Stimulated activated CD4-positive, alpha-beta T cell treated with anti-CD3 and anti-CD28 coated beads, TNF-alpha, amount 100 ng/mL, for 48 hours (primary cell): ENCODE measurements around the gene BCL2L2.

Experiments
- DNase-seq, 3 donors: peaks; one replicate each; pipeline ENCODE4 v3.0.0-alpha.2; 2020; ENCODE audit warnings: low read depth in 3 of 3

The BCL2L2 gene

DNA sequence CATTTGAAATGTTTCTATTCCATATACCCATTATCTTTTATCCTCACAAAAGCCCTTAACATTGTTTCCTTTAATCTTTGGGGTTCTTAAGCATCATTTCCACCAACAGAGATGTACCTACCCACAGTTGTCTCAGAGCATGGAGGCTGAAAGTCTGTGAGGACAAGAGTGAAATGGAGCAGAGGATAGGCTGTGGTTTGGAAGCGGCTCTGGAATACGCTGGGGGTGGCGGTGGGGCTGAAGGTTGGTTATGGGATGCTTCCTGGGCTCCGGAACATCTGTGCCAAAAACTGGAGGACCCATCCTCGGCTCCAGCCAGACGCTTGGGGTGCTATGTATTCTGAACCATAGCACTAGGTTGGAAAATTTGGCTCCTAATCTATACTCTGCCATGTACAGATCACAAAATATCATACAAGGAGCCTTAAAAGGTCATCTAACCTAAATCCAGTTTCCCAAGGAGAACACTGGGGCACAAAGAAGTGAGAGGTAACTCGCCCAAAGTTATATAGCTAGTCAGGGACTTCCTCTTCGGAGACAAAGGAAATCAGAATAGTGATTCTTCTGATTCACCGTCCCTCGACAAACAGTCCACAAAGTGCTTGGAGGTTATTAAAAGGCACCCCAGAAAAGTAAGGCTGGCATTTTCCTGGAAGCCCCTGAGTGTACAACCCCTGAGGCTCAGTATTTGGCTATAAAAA lies 6.5 kb upstream of the BCL2L2 start:
- no peak for DNase-seq

DNA sequence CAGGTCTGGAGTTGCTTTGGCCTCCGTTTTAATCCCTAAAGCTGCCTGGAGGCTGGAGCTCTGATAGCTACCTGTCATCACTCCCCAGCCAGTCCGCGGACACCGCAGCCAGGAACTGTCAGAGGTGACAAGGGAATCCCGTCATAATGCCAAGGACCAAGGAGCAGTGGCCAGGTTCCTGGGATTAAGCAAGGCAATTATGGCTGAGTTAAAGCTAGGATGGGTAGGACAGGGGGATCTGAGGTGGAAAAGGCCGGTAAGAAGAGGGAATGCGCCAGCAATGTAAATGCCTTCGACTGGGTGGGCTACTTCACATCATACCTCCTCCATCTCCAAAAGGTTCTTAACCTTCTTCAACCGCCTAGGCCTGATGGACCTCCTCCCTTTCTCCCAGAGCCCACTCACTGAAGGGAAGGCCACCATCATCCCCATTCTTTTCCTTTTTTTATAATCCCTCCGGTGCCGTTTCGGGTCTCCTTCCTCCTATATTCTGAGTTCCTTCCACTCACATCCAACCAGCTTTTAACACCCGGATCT lies 5.9 kb upstream of the BCL2L2 start:
- no peak for DNase-seq

DNA sequence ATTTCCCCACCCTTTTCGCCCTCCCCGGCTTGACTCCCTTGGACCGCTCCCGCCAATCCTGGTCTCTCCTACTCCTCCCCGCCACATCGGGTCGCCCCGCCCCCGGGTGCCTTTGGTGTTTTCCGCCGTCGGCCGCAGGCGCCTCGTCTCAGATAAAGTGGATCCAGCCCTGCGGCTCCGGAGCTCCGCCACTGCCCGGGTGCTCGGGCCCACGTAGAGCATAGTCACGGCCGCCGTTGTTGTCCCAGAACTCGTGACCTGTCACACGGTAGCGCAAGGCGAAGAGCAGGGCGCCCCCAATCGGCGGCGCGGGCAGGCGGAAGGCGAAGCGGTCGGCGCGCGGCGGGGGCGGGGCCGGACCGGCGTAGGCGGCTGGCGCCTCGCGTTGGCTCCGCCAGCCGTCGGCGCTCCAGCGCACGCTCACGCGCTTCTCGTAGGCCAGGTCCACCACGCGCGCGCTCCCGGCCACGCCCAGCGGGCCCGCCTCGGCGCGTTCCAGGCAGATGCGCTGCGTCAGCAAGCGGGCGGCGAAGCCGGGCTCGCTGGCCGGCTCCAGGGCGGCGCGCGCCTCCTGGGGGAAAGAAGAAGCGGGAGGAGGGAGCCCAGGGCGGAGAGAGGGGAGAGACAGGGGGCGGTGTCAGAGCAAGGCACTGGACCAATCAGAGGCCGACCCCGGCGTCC lies 5.2 kb upstream of the BCL2L2 start:
- DNase-seq, result peak; percentile 94 to 95 (median 95)

DNA sequence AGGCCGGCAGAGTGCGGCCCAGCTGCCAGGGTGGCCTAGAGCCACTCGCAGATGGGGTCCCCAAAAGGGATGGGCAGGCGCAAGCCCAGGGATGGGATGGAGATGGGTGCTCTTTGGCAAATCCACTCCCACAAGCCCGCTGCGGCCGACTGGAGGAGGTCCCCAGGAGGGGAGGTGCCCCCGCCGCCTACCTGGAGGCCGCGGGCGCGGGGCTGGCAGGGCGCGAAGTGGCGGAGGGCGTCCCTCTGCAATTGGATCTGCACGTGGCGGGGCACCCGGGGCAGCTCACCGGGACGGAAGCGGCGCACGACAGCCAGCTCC lies 4.7 kb upstream of the BCL2L2 start:
- no peak for DNase-seq

DNA sequence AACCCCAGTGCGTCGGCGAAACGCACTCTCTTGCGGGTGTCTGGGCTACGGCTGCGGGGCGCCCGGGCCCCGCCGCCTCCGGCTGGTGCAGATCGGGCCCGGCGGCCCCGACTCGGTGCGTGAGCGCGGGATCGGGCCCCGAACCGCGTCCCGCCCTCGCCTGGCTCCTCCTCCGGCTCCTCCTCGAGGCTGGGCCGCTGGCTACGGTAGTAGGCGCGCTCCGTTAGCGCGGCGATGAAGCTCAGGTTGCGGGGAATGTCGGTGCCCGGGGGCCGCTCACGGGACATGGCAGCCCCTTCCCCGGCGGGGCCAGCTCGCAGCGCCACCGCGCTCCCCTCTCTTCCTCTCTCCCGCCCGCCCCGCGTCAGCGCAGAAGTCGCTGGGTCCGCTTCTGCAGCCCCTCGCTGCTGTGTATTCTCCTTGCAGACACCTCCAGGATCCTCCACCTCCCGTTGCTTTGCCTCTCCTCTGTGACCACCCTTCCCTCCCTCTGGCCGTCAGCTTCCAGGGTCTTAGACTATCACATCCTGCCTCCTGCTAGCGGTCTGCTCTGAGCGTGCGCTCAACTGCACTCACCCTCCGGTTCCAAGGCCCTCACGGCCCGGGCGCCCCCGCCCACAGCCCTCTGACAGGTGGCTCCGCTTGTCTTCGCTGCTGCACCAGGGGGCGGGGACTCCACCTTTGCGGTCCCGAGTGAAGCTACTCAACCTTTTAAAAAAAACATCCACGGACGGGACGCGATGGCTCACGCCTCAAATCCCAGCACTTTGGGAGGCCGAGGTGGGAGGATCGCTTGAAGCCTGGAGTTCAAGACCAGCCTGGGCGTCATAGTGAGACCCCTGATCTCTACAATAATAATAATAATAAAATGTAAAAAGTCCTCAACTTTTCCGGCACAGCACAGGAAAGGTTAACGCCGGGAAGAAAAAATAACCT lies 4.1 kb upstream of the BCL2L2 start, which contains the start of gene PPP1R3E:
Gene PPP1R3E (minus strand): TSS at position 570 of the 936 bp plus-strand sequence. CDS start 283 bp downstream, at position 287.
- DNase-seq, result peak; percentile 68 to 87 (median 82)

DNA sequence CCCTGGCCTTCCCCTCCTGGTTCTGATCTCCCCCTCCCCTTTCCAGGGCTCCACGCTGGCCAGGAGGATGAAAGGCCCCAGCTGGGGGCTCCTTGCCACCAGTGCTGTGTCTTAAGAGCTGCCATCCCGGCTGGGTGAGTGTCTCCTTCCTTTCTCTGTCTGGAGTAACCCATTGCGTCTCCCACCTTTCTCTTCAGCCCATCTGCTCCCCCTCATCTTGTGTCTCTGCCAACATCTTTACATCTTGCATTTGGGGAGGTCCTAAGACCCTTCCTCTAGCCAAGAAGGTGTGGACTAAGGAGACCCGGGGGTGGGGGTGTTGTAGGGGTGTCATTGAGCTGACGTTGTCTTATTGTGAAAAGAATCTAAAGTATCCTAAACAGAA lies 505 bp downstream of the BCL2L2 start:
- DNase-seq, result no peak

DNA sequence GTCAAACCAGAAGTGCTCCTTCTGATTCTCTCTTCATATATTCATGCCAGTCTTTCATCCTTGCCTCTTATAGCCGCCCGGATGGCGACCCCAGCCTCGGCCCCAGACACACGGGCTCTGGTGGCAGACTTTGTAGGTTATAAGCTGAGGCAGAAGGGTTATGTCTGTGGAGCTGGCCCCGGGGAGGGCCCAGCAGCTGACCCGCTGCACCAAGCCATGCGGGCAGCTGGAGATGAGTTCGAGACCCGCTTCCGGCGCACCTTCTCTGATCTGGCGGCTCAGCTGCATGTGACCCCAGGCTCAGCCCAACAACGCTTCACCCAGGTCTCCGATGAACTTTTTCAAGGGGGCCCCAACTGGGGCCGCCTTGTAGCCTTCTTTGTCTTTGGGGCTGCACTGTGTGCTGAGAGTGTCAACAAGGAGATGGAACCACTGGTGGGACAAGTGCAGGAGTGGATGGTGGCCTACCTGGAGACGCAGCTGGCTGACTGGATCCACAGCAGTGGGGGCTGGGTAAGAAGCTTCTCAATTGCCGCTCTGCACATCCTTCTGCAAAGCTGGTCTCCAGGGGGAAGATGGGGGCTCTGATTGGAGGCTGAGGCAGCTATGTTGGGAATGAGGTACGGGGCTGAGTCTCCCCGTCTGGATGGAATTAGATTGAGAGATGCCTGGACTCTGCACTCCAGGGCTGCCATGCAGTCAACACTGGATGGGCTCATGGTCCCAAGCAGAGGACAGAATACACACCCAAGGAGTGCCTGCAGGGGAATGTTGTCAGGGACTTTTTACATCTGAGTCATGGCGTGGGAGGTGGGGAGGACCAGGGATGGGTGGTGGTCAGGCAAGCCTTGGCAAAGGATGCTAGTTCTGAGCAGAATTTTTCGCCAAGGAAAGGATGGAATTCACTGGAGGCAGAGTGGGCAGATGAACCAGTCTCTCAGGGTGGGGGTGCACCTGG lies 1.3 kb downstream of the BCL2L2 start:
- DNase-seq, result no peak

DNA sequence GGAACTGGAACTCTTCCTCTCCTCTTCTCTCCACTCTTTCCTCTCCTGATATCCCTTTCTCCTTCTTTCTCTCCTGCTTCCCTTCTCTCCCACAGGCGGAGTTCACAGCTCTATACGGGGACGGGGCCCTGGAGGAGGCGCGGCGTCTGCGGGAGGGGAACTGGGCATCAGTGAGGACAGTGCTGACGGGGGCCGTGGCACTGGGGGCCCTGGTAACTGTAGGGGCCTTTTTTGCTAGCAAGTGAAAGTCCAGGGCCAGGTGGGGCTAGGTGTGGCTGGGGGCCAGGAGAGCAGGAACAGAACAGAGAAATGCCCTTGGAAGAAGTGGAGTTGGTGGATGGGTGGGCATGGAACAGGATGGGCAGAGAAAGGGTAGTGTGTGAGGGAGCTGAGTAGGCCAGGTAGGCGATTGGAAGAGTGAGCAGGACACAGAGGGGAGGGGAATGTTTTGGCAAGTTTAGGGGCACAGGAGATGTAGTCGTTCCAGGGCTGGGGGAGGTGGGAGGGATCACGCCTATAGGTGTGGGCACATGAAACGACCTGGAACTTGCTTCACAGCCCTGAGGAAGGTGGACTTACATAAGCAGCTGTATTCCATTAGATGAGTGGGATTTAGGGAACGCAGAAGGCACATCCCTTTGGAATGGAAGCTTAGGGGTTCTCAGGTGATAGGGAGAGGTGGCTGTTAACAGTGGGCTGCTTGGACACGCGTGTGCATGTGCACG lies 2.2 kb downstream of the BCL2L2 start:
- no peak for DNase-seq

DNA sequence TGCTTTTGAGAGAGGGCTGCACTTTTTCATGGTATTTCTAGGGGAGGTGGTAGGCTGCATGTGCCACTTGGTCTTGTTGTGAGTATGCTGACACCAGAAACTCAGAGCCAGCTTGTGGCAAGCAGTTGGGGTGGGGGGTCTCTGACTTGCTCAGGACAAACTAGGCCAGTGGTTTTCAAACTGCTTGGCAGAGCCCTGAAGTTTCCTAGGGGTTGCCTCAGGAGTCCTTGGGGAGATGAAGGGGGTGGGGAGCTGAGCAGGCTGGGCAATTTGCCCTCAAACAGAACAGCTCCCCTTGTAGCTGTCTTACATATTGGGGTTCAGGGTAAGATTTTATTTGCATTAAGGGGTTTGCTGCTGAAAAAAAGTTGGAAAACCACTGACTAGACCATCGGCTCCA lies 3.9 kb downstream of the BCL2L2 start:
- DNase-seq, result no peak

DNA sequence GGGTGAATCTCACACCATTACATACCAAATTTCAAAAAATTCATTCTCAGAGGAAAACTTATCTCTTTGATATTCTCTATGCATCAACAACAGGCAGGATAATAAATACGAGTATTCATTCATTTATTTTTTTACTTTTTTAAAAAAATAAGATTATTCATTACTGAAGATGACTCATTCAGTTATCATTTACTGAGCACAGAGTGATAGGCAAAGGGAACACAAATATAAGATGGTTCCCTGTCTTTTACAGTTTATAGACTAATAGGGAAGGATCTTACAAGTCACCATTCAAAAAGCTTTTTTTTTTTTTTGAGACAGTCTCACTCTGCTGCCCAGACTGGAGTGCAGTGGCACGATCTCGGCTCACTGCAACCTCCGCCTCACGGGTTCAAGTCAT lies 9.7 kb downstream of the BCL2L2 start:
- DNase-seq, result no peak

DNA sequence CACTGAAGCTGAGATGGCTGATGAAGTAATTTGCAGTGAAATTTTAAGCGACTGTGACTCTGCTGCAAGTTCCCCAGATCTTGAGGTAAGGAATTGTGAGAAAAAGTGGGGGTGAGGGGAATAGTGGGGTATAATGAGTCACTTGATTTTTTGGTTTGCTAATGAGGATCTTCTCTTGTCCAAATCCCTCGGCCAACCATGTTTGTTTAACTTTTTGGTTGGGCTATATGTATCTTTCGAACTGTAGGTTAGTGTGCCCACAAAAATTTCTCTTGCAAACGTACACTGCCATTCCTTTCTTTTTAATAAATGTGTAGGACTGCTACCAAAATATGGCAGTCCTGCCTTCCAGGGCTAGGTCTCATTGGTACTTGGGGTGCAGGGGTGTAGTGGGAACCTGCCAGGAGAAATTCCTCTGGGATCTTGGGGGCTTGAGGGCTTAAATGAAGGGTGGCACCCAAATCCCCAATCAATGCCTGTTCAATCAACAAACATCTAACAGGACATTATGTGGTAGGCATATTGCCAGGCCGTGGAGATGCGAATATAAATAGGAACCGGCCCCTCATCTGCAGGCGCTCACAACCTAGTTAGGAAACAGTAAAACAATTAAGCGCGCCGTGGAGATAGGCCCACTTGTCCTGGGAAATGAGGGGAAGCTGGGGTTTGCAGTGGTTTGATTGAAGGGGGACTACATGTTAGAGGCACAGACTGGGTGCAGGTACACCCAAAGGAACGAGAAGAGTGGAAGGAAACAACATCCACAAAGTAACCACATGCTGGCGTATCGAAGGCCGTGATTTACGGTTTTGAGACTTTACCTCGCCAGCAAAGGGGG lies 13.3 kb downstream of the BCL2L2 start:
- DNase-seq, result no peak

DNA sequence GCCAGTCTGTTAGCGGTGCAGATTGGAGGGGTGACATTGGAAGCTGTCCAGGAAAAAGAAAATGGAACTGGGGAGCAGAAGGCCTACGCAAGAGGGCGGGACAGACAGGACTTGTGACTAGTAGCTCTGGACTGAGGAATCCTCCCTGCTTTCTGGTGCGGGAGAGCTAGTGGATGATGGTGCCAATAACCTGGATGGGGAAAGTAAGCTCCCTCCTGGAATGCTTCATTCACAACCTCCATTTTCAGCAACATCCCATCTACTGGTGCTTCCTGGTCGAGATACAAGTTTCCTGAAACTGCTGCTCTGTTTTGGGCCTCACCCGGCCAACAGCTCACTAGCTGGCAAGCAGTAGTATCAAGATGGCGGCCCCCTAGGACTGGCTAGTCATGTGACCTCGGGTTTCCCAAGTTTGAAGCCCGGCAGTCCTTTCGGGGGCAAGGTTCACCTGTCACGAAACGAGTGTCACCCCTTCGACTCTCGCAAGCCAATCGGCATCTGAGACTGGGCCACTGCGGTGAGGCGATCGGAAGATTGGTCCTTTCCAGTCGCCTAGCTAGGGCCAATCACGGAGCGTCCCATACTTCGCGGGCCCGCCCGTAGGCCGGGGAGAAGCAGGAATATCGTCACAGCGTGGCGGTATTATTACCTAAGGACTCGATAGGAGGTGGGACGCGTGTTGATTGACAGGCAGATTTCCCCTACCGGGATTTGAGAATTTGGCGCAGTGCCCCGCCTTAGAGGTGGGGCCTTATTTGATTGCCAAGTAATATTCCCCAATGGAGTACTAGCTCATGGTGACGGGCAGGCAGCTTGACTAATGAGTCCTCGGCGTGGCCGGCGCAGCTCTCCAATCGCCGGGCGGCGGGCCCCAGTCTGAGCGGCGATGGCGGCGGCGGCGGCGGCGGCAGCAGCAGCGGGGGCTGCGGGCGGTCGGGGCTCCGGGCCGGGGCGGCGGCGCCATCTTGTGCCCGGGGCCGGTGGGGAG lies 14.2 kb downstream of the BCL2L2 start, which contains the start of gene PABPN1:
Gene PABPN1 (plus strand): TSS at position 874 of the 988 bp plus-strand sequence. CDS start 13 bp downstream, at position 887.
- peak; percentile 91 to 98 (median 92) for DNase-seq

DNA sequence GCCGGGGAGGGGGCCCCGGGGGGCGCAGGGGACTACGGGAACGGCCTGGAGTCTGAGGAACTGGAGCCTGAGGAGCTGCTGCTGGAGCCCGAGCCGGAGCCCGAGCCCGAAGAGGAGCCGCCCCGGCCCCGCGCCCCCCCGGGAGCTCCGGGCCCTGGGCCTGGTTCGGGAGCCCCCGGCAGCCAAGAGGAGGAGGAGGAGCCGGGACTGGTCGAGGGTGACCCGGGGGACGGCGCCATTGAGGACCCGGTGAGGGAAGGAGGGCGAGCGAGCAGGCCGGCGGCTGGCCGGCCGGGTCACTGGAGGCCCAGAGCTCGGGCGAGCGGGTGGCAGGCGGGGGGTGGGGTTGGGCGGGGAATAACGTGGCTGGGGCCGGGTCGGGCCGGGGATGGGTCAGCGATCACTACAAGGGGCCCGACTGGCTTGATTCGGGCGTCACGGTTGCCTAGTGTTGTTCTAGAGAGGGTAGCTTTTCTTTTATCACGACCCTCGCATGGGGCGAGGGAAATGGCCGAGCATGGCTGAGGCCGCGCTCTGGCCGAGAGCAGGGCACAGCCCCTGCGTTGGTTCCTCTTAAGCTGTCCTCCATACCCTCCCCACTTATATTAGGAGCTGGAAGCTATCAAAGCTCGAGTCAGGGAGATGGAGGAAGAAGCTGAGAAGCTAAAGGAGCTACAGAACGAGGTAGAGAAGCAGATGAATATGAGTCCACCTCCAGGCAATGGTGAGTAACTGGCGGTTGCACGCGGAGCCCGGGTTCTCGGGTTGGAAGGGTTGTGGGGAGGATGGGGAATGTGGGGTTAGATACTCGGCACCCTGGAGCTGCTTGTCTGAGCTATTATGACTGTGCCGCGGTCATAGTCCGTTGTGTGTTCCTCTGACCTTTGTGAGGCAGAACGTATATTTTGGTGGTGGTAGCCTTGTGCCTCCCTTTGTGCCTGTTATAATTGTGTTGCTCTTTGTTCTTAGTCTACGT lies 15.2 kb downstream of the BCL2L2 start:
- DNase-seq, result peak; percentile 51 to 64 (median 51)

DNA sequence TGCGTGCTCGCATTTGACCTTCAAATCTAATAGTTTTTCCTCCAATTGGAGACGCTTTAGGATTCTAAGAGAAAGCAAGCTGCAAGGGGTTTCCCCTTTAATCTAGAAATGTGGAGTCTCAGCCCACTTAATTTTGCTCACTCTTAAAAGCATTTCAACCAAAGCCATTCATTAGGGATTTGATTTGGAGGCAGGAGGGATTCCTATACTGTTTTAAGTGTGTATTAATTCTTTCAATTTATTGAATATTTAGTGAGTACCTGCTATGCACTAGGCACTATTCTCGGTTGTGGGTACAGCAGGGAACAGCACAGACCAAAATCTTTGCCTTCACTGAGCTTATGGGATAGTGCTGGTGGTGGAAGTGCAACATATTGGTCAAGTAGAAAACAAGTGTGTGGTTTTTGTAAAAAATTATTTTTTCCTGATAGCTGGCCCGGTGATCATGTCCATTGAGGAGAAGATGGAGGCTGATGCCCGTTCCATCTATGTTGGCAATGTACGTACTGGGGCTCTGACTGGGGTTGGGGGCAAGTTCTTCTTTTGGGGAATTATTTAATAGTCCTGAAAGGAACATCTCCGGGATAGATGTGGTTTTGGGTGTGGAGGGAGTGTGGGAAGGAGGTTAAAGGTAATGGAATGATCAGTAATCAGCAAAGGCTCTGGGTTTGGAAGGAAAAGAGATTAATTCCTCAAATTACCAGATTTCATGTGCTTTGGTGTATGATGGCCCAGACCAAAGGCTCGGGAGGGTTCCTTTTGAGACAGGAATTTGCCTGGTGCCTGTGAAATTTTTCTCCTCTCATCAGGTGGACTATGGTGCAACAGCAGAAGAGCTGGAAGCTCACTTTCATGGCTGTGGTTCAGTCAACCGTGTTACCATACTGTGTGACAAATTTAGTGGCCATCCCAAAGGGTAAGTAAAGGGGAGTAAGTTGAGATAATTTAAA lies 16.2 kb downstream of the BCL2L2 start:
- DNase-seq, result no peak

DNA sequence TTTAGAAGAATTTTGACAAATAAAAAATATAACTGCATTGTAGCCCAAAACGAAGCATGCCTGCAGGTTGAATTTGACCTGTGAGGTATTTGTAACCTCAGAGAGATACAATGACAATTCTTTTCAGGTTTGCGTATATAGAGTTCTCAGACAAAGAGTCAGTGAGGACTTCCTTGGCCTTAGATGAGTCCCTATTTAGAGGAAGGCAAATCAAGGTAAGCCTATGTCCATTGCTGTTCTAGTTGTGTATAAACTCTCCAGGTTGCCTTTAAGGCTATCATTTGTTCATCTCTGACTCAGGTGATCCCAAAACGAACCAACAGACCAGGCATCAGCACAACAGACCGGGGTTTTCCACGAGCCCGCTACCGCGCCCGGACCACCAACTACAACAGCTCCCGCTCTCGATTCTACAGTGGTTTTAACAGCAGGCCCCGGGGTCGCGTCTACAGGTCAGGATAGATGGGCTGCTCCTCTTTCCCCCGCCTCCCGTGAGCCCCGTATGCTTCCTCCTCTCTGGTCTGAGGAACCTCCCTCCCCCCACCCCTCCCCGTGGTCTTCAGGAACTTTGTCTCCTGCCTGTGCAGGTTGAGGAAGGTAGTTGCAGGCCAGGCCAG lies 17.3 kb downstream of the BCL2L2 start:
- no peak for DNase-seq
